Neural progenitor cell (in vitro differentiated cells): ENCODE measurements around the gene GLRX3. TPM values are rescaled to one million over a fixed set of nuclear protein-coding genes. Genes with fewer than 3 reads are reported as not detected.

Source experiments
- DNase-seq: peaks from one replicate; pipeline ENCODE4 v3.0.0-alpha.2; 2016; ENCODE audit warnings: low spot score
- H2AFZ ChIP-seq: fragments of 200-600 bp; sonication (generic); replicated peaks from 2 replicates; pipeline ENCODE4 v1.6.1; 2016; ENCODE audit warnings: antibody characterized with exemption
- H3F3A ChIP-seq: fragments of 200-600 bp; sonication (generic); 2 replicates; pipeline ENCODE4 v1.6.1; 2016; ENCODE audit warnings: antibody characterized with exemption, low read depth
- H3K27ac ChIP-seq: fragments of 200-600 bp; sonication (generic); 2 replicates; pipeline ENCODE4 v1.5.1; 2016; ENCODE audit warnings: mild to moderate bottlenecking
- H3K27me3 ChIP-seq: fragments of 200-600 bp; sonication (generic); 2 replicates; pipeline ENCODE4 v1.6.1; 2016; ENCODE audit warnings: mild to moderate bottlenecking, moderate library complexity
- H3K36me3 ChIP-seq: fragments of 200-600 bp; sonication (generic); 2 replicates; pipeline ENCODE4 v1.5.1; 2016
- H3K4me1 ChIP-seq: fragments of 200-600 bp; sonication (generic); 2 replicates; pipeline ENCODE4 v1.6.1; 2016; ENCODE audit warnings: mixed run types
- H3K4me2 ChIP-seq: fragments of 200-600 bp; sonication (generic); 2 replicates; pipeline ENCODE4 v1.6.1; 2016
- H3K4me3 ChIP-seq: fragments of 200-600 bp; sonication (generic); 2 replicates; pipeline ENCODE4 v1.5.1; 2016
- H3K79me2 ChIP-seq: fragments of 200-600 bp; sonication (generic); 2 replicates; pipeline ENCODE4 v1.6.1; 2016; ENCODE audit warnings: low read depth
- H3K9ac ChIP-seq: fragments of 200-600 bp; sonication (generic); 2 replicates; pipeline ENCODE4 v1.6.1; 2016
- H3K9me3 ChIP-seq: fragments of 200-600 bp; sonication (generic); 2 replicates; pipeline ENCODE4 v1.5.1; 2016; ENCODE audit warnings: low read depth
- H4K20me1 ChIP-seq: fragments of 200-600 bp; sonication (generic); 2 replicates; pipeline ENCODE4 v1.6.1; 2016; ENCODE audit warnings: low read depth
- H3K27ac Mint-ChIP-seq: 3 replicates; pipeline ENCODE4 v1.8.0; 2021; ENCODE audit warnings: mixed read lengths
- H3K27me3 Mint-ChIP-seq: 2 replicates; pipeline ENCODE4 v1.8.0; 2022; ENCODE audit warnings: low read depth, mild to moderate bottlenecking, inconsistent platforms, moderate library complexity, mixed read lengths; ENCODE audit not compliant: insufficient read depth
- H3K36me3 Mint-ChIP-seq: 3 replicates; pipeline ENCODE4 v1.8.0; 2021; ENCODE audit warnings: mixed read lengths
- H3K4me1 Mint-ChIP-seq: 3 replicates; pipeline ENCODE4 v1.8.0; 2021; ENCODE audit warnings: mixed read lengths
- H3K4me3 Mint-ChIP-seq: 3 replicates; pipeline ENCODE4 v1.8.0; 2021; ENCODE audit warnings: mild to moderate bottlenecking, moderate library complexity, mixed read lengths
- H3K9me3 Mint-ChIP-seq: 3 replicates; pipeline ENCODE4 v1.8.0; 2020; ENCODE audit warnings: mixed read lengths
- EZH2 ChIP-seq: fragments of 200-600 bp; sonication (generic); IDR thresholded peaks from 2 replicates; pipeline ENCODE4 v1.6.1; 2017; ENCODE audit warnings: antibody characterized with exemption, mild to moderate bottlenecking, moderate library complexity
- EZH2phosphoT487 ChIP-seq: fragments of 200-600 bp; sonication (generic); IDR thresholded peaks from 2 replicates; pipeline ENCODE4 v1.6.1; 2017; ENCODE audit warnings: antibody characterized with exemption
- total RNA-seq: library from RNA; depleted of rRNA; stranded (reverse); fragments of >200 nt; gene quantifications from 2 replicates; pipeline ENCODE4 v1.2.3, GENCODE V29; 2015; ENCODE audit warnings: low replicate concordance
- TF ChIP-seq, protein P1 (sequence below): fragments of 200-600 bp; sonication (generic); IDR thresholded peaks from 2 replicates; pipeline ENCODE4 v1.5.1; 2017; ENCODE audit warnings: antibody characterized with exemption, mild to moderate bottlenecking

Gene GLRX3
- total RNA-seq, 1 donor from 2014 or later = 182 TPM

- Mint-ChIP-seq H3K27ac (no peak overlapping the region), H3K27me3 (peaks cover 6% of the 10 kb centered on the region), H3K4me1 (peaks cover 9% of the 10 kb centered on the region), H3K9me3 (no peaks in the 10 kb centered on the region), H3K4me3 (no peak overlapping the region), H3K36me3 (no peaks in the 10 kb centered on the region)
- H3F3A ChIP-seq = no peaks in the 10 kb centered on the region
- peaks cover 3% of the 10 kb centered on the region for H3K4me1 ChIP-seq
- H3K79me2 ChIP-seq = no peaks in the 10 kb centered on the region
- DNase-seq = no peak
- TF ChIP-seq EZH2phosphoT487 (no peak), EZH2 (no peak)
- TF ChIP-seq, protein P1, sequence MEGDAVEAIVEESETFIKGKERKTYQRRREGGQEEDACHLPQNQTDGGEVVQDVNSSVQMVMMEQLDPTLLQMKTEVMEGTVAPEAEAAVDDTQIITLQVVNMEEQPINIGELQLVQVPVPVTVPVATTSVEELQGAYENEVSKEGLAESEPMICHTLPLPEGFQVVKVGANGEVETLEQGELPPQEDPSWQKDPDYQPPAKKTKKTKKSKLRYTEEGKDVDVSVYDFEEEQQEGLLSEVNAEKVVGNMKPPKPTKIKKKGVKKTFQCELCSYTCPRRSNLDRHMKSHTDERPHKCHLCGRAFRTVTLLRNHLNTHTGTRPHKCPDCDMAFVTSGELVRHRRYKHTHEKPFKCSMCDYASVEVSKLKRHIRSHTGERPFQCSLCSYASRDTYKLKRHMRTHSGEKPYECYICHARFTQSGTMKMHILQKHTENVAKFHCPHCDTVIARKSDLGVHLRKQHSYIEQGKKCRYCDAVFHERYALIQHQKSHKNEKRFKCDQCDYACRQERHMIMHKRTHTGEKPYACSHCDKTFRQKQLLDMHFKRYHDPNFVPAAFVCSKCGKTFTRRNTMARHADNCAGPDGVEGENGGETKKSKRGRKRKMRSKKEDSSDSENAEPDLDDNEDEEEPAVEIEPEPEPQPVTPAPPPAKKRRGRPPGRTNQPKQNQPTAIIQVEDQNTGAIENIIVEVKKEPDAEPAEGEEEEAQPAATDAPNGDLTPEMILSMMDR = no peak
- H3K9me3 ChIP-seq = no peaks in the 10 kb centered on the region
- no peaks in the 10 kb centered on the region for H3K27me3 ChIP-seq
- H3K4me2 ChIP-seq = no peak overlapping the region
- no peak overlapping the region for H2AFZ ChIP-seq
- H3K36me3 ChIP-seq = no peaks in the 10 kb centered on the region
- H3K27ac ChIP-seq = no peak overlapping the region
- no peak overlapping the region for H3K9ac ChIP-seq
- no peak overlapping the region for H3K4me3 ChIP-seq
- no peaks in the 10 kb centered on the region for H4K20me1 ChIP-seq
Measured at GRCh38 chr10:130194991-130195645, 58.9 kb downstream of the GLRX3 start.

GRCh38 chr10:130195746-130196294 is 59.6 kb downstream of the GLRX3 start:
- Histone ChIP-seq H3F3A (no peaks in the 10 kb centered on the region), H3K4me3 (no peak overlapping the region), H4K20me1 (no peaks in the 10 kb centered on the region), H3K27me3 (no peaks in the 10 kb centered on the region), H3K4me2 (no peak overlapping the region), H3K4me1 (peaks cover 3% of the 10 kb centered on the region), H3K27ac (no peak overlapping the region), H3K36me3 (no peaks in the 10 kb centered on the region), H3K9ac (no peak overlapping the region), H3K9me3 (no peaks in the 10 kb centered on the region), H2AFZ (no peak overlapping the region), H3K79me2 (no peaks in the 10 kb centered on the region)
- Mint-ChIP-seq H3K36me3 (no peaks in the 10 kb centered on the region), H3K9me3 (no peaks in the 10 kb centered on the region), H3K27me3 (peaks cover 6% of the 10 kb centered on the region), H3K4me3 (no peak overlapping the region), H3K4me1 (peaks cover 15% of the 10 kb centered on the region), H3K27ac (no peak overlapping the region)
- no peak for TF ChIP-seq EZH2
- TF ChIP-seq EZH2phosphoT487 = no peak
- TF ChIP-seq, protein P1 = no peak
- DNase-seq = no peak

GRCh38 chr10:130196511-130197487 is 60.6 kb downstream of the GLRX3 start:
- H3K4me1 Mint-ChIP-seq = peaks cover 15% of the 10 kb centered on the region
- Histone ChIP-seq H4K20me1 (no peaks in the 10 kb centered on the region), H3K4me2 (no peak overlapping the region), H3K9ac (no peak overlapping the region), H3K79me2 (no peaks in the 10 kb centered on the region), H3F3A (no peaks in the 10 kb centered on the region), H3K36me3 (no peaks in the 10 kb centered on the region), H3K27me3 (no peaks in the 10 kb centered on the region), H3K27ac (no peak overlapping the region), H2AFZ (no peak overlapping the region), H3K4me1 (peaks cover 3% of the 10 kb centered on the region), H3K4me3 (no peak overlapping the region), H3K9me3 (no peaks in the 10 kb centered on the region)
- no peaks in the 10 kb centered on the region for H3K36me3 Mint-ChIP-seq
- H3K4me3 Mint-ChIP-seq = no peak overlapping the region
- H3K9me3 Mint-ChIP-seq = no peaks in the 10 kb centered on the region
- TF ChIP-seq, protein P1 = no peak
- TF ChIP-seq EZH2phosphoT487 = no peak
- TF ChIP-seq EZH2 = no peak
- H3K27ac Mint-ChIP-seq = no peak overlapping the region
- no peak for DNase-seq
- peaks cover 2% of the 10 kb centered on the region for H3K27me3 Mint-ChIP-seq
